Activated CD4-positive, alpha-beta T cell treated with anti-CD3 and anti-CD28 coated beads for 48 hours (primary cell): Measurements from ENCODE around the gene ADARB1.
A peak's percentile ranks its signal among the peaks of the same experiment; 100 is the strongest.
"Not testable (repeated sequence)": the region's sequence is repeated elsewhere in the genome, so short reads cannot be mapped to it uniquely, and the experiment has no call there.

Source experiments
- DNase-seq: peaks from one replicate; pipeline ENCODE4 v3.0.0-alpha.2; 2020

ADARB1 gene

GRCh38 chr21:45139003-45139360 lies 64.6 kb downstream of the ADARB1 start:
- not testable (repeated sequence) for DNase-seq

- no peak for DNase-seq
Observed at GRCh38 chr21:45139473-45139872, 65.1 kb downstream of the ADARB1 start.

GRCh38 chr21:45140346-45140940 lies 66.1 kb downstream of the ADARB1 start:
- peak; percentile 74 for DNase-seq

GRCh38 chr21:45140944-45141343 lies 66.6 kb downstream of the ADARB1 start:
- DNase-seq: not testable (repeated sequence)

GRCh38 chr21:45141507-45141906 lies 67.1 kb downstream of the ADARB1 start:
- DNase-seq: no peak

GRCh38 chr21:45142469-45143308 lies 68.3 kb downstream of the ADARB1 start:
- DNase-seq: no peak

GRCh38 chr21:45143855-45144254 lies 69.5 kb downstream of the ADARB1 start:
- DNase-seq: no peak

GRCh38 chr21:45145146-45145545 lies 70.8 kb downstream of the ADARB1 start:
- DNase-seq: no peak

- DNase-seq: not testable (repeated sequence)
Observed at GRCh38 chr21:45145846-45146245, 71.5 kb downstream of the ADARB1 start.

GRCh38 chr21:45146306-45146705 lies 71.9 kb downstream of the ADARB1 start:
- no peak for DNase-seq

- no peak for DNase-seq
Observed at GRCh38 chr21:45146801-45147200, 72.4 kb downstream of the ADARB1 start.

GRCh38 chr21:45147473-45148315 lies 73.3 kb downstream of the ADARB1 start:
- no peak for DNase-seq

- no peak for DNase-seq
Observed at GRCh38 chr21:45148316-45148990, 74.1 kb downstream of the ADARB1 start.

GRCh38 chr21:45149021-45149420 lies 74.6 kb downstream of the ADARB1 start:
- DNase-seq: no peak

- no peak for DNase-seq
Observed at GRCh38 chr21:45150638-45151131, 76.3 kb downstream of the ADARB1 start.

GRCh38 chr21:45151445-45152160 lies 77.2 kb downstream of the ADARB1 start:
- DNase-seq: no peak

GRCh38 chr21:45152265-45152746 lies 77.9 kb downstream of the ADARB1 start:
- peak; percentile 79 for DNase-seq

GRCh38 chr21:45153358-45154318 lies 79.3 kb downstream of the ADARB1 start:
- DNase-seq: no peak

GRCh38 chr21:45154511-45155508 lies 80.4 kb downstream of the ADARB1 start:
- peak; percentile 30 for DNase-seq
